ENCODE data around the gene DGKB.

The DGKB gene

GRCh38 chr7:14510268-14510667, 392.3 kb downstream of the DGKB start:
- no peak for FAIRE-seq
- TF ChIP-seq TAF1 (IDR thresholded peaks at IDR 0.05; ENCODE audit: low read depth, low read length) (no peak), SPI1 (IDR thresholded peaks at IDR 0.05; ENCODE audit: low read depth, low read length) (no peak), PAX5 (IDR thresholded peaks at IDR 0.05; ENCODE audit: insufficient read depth, low read length, severe bottlenecking) (no peak), POU2F2 (IDR thresholded peaks at IDR 0.05; ENCODE audit: low read depth, low read length) (no peak), POLR2A (IDR thresholded peaks at IDR 0.05; ENCODE audit: low read depth, low read length) (no peak), POLR2AphosphoS5 (IDR thresholded peaks at IDR 0.05; ENCODE audit: low read depth, low read length) (no peak)
- DNase-seq (ENCODE audit: insufficient read length, low spot score): no peak

DNA sequence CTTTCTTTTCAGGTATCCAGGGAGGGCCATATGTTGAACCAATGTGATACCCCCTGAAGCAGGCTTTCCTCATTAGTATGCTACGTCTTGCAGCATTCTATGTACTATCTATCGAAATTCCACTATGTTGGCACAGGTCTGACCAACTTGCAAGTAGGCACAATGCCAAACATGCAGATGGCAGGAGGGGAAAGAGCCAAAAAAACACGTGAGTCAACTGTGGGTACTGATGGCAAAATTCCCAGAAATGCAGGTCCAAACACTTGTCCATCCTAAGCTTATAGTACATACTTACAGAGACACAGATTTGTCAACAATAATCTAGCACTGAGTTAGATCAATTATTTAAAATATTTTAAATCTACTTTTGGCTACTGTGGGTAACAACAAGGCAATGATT, 394.9 kb downstream of the DGKB start:
- DNase-seq (ENCODE audit: insufficient read length, low spot score): no peak
- no peak for TF ChIP-seq SPI1 (IDR thresholded peaks at IDR 0.05; ENCODE audit: low read depth, low read length)
- TF ChIP-seq POLR2A (IDR thresholded peaks at IDR 0.05; ENCODE audit: low read depth, low read length): no peak
- TF ChIP-seq POU2F2 (IDR thresholded peaks at IDR 0.05; ENCODE audit: low read depth, low read length): no peak
- no peak for TF ChIP-seq PAX5 (IDR thresholded peaks at IDR 0.05; ENCODE audit: insufficient read depth, low read length, severe bottlenecking)
- TF ChIP-seq TAF1 (IDR thresholded peaks at IDR 0.05; ENCODE audit: low read depth, low read length): no peak
- no peak for TF ChIP-seq POLR2AphosphoS5 (IDR thresholded peaks at IDR 0.05; ENCODE audit: low read depth, low read length)

GRCh38 chr7:14505906-14506305, 396.6 kb downstream of the DGKB start:
- DNase-seq (ENCODE audit: insufficient read length, low spot score): no peak

More for the DNA sequence above, 394.9 kb downstream of the DGKB start:
- no peak for FAIRE-seq

DNA sequence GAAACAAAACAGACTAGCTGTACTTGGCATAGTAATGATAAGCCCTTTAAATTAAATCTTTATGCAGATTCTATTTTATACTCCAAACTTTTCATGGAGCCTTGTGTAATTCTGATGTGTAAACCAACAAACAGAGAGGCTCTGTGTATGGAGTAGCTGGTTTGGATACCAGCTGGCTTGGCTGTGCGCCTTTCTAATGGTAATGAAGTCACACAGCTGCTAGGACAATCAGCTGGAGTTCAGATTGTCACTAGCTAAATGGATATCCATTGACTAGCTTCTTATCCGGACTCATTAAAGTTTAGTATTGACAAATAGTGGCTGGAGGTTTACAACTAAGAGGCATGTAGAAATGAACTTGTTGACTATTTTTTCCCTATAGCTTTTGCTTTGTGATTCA, 398.4 kb downstream of the DGKB start:
- FAIRE-seq: no peak
- DNase-seq (ENCODE audit: insufficient read length, low spot score): no peak
- no peak for TF ChIP-seq TAF1 (IDR thresholded peaks at IDR 0.05; ENCODE audit: low read depth, low read length)
- TF ChIP-seq POU2F2 (IDR thresholded peaks at IDR 0.05; ENCODE audit: low read depth, low read length): no peak
- no peak for TF ChIP-seq PAX5 (IDR thresholded peaks at IDR 0.05; ENCODE audit: insufficient read depth, low read length, severe bottlenecking)
- no peak for TF ChIP-seq POLR2A (IDR thresholded peaks at IDR 0.05; ENCODE audit: low read depth, low read length)
- no peak for TF ChIP-seq SPI1 (IDR thresholded peaks at IDR 0.05; ENCODE audit: low read depth, low read length)
- TF ChIP-seq POLR2AphosphoS5 (IDR thresholded peaks at IDR 0.05; ENCODE audit: low read depth, low read length): no peak

More at GRCh38 chr7:14505906-14506305, 396.6 kb downstream of the DGKB start:
- TF ChIP-seq POU2F2 (IDR thresholded peaks at IDR 0.05; ENCODE audit: low read depth, low read length) (no peak), PAX5 (IDR thresholded peaks at IDR 0.05; ENCODE audit: insufficient read depth, low read length, severe bottlenecking) (no peak), SPI1 (IDR thresholded peaks at IDR 0.05; ENCODE audit: low read depth, low read length) (no peak), POLR2AphosphoS5 (IDR thresholded peaks at IDR 0.05; ENCODE audit: low read depth, low read length) (no peak), TAF1 (IDR thresholded peaks at IDR 0.05; ENCODE audit: low read depth, low read length) (no peak), POLR2A (IDR thresholded peaks at IDR 0.05; ENCODE audit: low read depth, low read length) (no peak)
- no peak for FAIRE-seq

GRCh38 chr7:14503623-14504022, 398.9 kb downstream of the DGKB start:
- TF ChIP-seq POLR2A (IDR thresholded peaks at IDR 0.05; ENCODE audit: low read depth, low read length): no peak
- FAIRE-seq: no peak
- DNase-seq (ENCODE audit: insufficient read length, low spot score): no peak

DNA sequence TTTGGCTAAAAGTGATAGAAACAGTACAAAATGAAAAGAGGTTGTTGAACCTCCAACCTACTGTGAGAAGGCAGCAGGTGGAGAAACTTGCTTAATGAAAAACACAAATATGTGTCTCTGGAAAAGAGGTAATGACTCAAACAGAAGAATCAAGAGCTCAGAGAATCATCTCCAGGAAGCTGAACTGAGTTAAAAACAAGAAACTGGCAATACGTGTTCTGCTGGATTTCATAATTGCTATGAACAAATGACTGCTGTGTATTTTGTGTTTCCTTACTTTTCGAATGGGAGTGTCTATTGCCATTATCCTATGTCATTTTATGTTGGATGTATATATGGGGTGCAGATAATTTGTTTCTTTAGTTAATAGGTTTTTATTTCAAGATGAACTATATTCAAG, 401.1 kb downstream of the DGKB start:
- DNase-seq (ENCODE audit: insufficient read length, low spot score) (no peak), FAIRE-seq (no peak)
- no peak for TF ChIP-seq SPI1 (IDR thresholded peaks at IDR 0.05; ENCODE audit: low read depth, low read length)

DNA sequence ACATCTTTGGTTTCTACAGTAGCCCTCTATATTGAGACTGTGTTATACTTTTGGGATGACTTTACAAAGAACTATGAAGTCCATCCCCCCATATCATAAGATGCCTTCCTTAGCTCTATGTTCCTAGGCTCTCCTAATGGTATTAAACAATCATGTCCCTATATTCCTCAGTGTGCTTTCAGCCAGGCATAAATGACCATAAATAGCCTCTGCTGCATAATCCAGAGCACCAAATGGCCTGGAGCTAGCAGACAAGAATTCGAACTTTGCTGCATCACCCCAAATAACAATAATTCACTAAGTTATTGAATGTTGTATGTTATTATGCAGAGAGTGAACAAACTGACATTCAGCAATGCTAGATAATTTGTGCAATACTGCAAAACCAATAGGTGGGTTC, 405.2 kb downstream of the DGKB start:
- DNase-seq (ENCODE audit: insufficient read length, low spot score) (no peak), FAIRE-seq (no peak)
- TF ChIP-seq POLR2AphosphoS5 (IDR thresholded peaks at IDR 0.05; ENCODE audit: low read depth, low read length): no peak
- TF ChIP-seq POLR2A (IDR thresholded peaks at IDR 0.05; ENCODE audit: low read depth, low read length): no peak
- TF ChIP-seq POU2F2 (IDR thresholded peaks at IDR 0.05; ENCODE audit: low read depth, low read length): no peak
- no peak for TF ChIP-seq SPI1 (IDR thresholded peaks at IDR 0.05; ENCODE audit: low read depth, low read length)

- TF ChIP-seq POLR2AphosphoS5 (IDR thresholded peaks at IDR 0.05; ENCODE audit: low read depth, low read length): no peak
- no peak for TF ChIP-seq POLR2A (IDR thresholded peaks at IDR 0.05; ENCODE audit: low read depth, low read length)
- TF ChIP-seq POU2F2 (IDR thresholded peaks at IDR 0.05; ENCODE audit: low read depth, low read length): no peak
- TF ChIP-seq TAF1 (IDR thresholded peaks at IDR 0.05; ENCODE audit: low read depth, low read length): no peak
- TF ChIP-seq SPI1 (IDR thresholded peaks at IDR 0.05; ENCODE audit: low read depth, low read length): no peak
- DNase-seq (ENCODE audit: insufficient read length, low spot score) (no peak), FAIRE-seq (no peak)
Measured at GRCh38 chr7:14495633-14496032, 406.9 kb downstream of the DGKB start.

- FAIRE-seq (no peak), DNase-seq (ENCODE audit: insufficient read length, low spot score) (no peak)
- TF ChIP-seq POU2F2 (IDR thresholded peaks at IDR 0.05; ENCODE audit: low read depth, low read length) (no peak), PAX5 (IDR thresholded peaks at IDR 0.05; ENCODE audit: insufficient read depth, low read length, severe bottlenecking) (no peak), TAF1 (IDR thresholded peaks at IDR 0.05; ENCODE audit: low read depth, low read length) (no peak), POLR2A (IDR thresholded peaks at IDR 0.05; ENCODE audit: low read depth, low read length) (no peak), POLR2AphosphoS5 (IDR thresholded peaks at IDR 0.05; ENCODE audit: low read depth, low read length) (no peak), SPI1 (IDR thresholded peaks at IDR 0.05; ENCODE audit: low read depth, low read length) (no peak)
Measured at GRCh38 chr7:14487701-14488395, 414.7 kb downstream of the DGKB start.

DNA sequence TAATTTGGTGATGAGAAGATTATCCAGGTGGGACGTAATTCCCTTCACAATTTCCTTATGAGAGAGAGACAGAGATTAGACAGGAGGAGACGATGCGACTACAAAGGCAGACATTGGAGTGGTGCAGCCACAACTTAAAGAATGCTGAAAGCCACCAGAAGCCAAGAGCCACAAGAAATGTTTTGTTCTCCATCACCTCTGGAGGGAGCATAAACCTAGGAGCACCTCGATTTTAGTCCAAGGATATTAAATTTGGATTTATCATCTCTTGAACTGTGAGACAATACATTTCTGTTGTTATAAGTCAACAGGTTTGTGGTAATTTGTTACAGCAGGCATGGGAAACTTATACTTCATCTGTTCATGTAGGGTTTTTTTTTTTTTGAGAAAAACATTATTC, 418.9 kb downstream of the DGKB start:
- DNase-seq (ENCODE audit: insufficient read length, low spot score) (no peak), FAIRE-seq (no peak)
- no peak for TF ChIP-seq SPI1 (IDR thresholded peaks at IDR 0.05; ENCODE audit: low read depth, low read length)
- TF ChIP-seq TAF1 (IDR thresholded peaks at IDR 0.05; ENCODE audit: low read depth, low read length): no peak
- TF ChIP-seq POU2F2 (IDR thresholded peaks at IDR 0.05; ENCODE audit: low read depth, low read length): no peak
- no peak for TF ChIP-seq POLR2AphosphoS5 (IDR thresholded peaks at IDR 0.05; ENCODE audit: low read depth, low read length)
- TF ChIP-seq PAX5 (IDR thresholded peaks at IDR 0.05; ENCODE audit: insufficient read depth, low read length, severe bottlenecking): no peak
- no peak for TF ChIP-seq POLR2A (IDR thresholded peaks at IDR 0.05; ENCODE audit: low read depth, low read length)
